Thoracic aorta (tissue), 2 donors: ENCODE measurements around the gene DENND1B. TPM values are rescaled to one million over a fixed set of nuclear protein-coding genes. Genes with fewer than 3 reads are reported as not detected.
"Not testable (repeated sequence)": the region's sequence is repeated elsewhere in the genome, so short reads cannot be mapped to it uniquely, and the experiment has no call there.

Experiments
- ATAC-seq: fragments of 150-250 bp; one replicate; pipeline ENCODE4 v1.8.0; 2017; ENCODE audit warnings: low read depth; ENCODE audit not compliant: insufficient number of reproducible peaks, low FRiP score
- DNase-seq: peaks from one replicate; pipeline ENCODE4 v3.0.0-alpha.2; 2020; ENCODE audit warnings: low spot score
- H3K27ac ChIP-seq, 2 donors: fragments of 200-600 bp; sonication (generic); 1 replicate in 1 of 2; 2 replicates in 1 of 2; pipeline ENCODE4 v1.5.1; 2016; ENCODE audit warnings: mild to moderate bottlenecking in 2 of 2, moderate library complexity in 2 of 2
- H3K27me3 ChIP-seq: fragments of 200-600 bp; sonication (generic); replicated peaks from 2 replicates; pipeline ENCODE4 v1.6.0; 2016; ENCODE audit warnings: mild to moderate bottlenecking; ENCODE audit not compliant: insufficient read depth
- H3K36me3 ChIP-seq: fragments of 200-600 bp; sonication (generic); one replicate; pipeline ENCODE4 v1.5.1; 2016
- H3K4me1 ChIP-seq, 2 donors: fragments of 200-600 bp; sonication (generic); 1 replicate in 1 of 2; 2 replicates in 1 of 2; pipeline versions ENCODE4 v1.5.1 to v1.6.0; 2016; ENCODE audit warnings: low read depth in 2 of 2, mild to moderate bottlenecking in 1 of 2; ENCODE audit not compliant: control insufficient read depth in 1 of 2
- H3K4me3 ChIP-seq: fragments of 200-600 bp; sonication (generic); 2 replicates; pipeline ENCODE4 v1.5.1; 2016; ENCODE audit warnings: mild to moderate bottlenecking
- H3K9me3 ChIP-seq: fragments of 200-600 bp; sonication (generic); 2 replicates; pipeline ENCODE4 v1.5.1; 2016
- CTCF ChIP-seq: fragments of 200-600 bp; sonication (generic); IDR thresholded peaks from one replicate; pipeline ENCODE4 v1.5.1; 2019; ENCODE audit warnings: antibody characterized with exemption
- total RNA-seq, 2 donors: library from RNA; depleted of rRNA; stranded (reverse); fragments of >200 nt; gene quantifications; one replicate each; pipeline versions ENCODE4 v1.1.0 to v1.2.3, GENCODE V29; 2016

DENND1B gene
- total RNA-seq, 2 donors from 2014 or later: 9.6 to 17.2 TPM

- TF ChIP-seq CTCF: no peak
- ATAC-seq: no peak
- H3K4me1 ChIP-seq: no peaks in the 10 kb centered on the region
- H3K27me3 ChIP-seq: no peaks in the 10 kb centered on the region
- H3K27ac ChIP-seq: no peak overlapping the region
- peaks cover 3% of the 10 kb centered on the region for H3K36me3 ChIP-seq
- H3K4me3 ChIP-seq: no peak overlapping the region
- H3K9me3 ChIP-seq: peaks cover 8% of the 10 kb centered on the region
- DNase-seq: no peak
Measured at GRCh38 chr1:197725044-197725443, 50.2 kb downstream of the DENND1B start.

GRCh38 chr1:197715806-197716205, 59.5 kb downstream of the DENND1B start:
- no peak for ATAC-seq
- H3K4me3 ChIP-seq: no peak overlapping the region

GRCh38 chr1:197706601-197707000, 68.7 kb downstream of the DENND1B start:
- no peak for DNase-seq
- Histone ChIP-seq H3K36me3 (no peaks in the 10 kb centered on the region), H3K27ac (no peak overlapping the region), H3K4me3 (no peak overlapping the region), H3K9me3 (no peaks in the 10 kb centered on the region), H3K4me1 (no peaks in the 10 kb centered on the region), H3K27me3 (no peaks in the 10 kb centered on the region)
- no peak for ATAC-seq
- no peak for TF ChIP-seq CTCF

More at GRCh38 chr1:197715806-197716205, 59.5 kb downstream of the DENND1B start:
- no peak for TF ChIP-seq CTCF
- Histone ChIP-seq H3K27me3 (no peaks in the 10 kb centered on the region), H3K9me3 (no peaks in the 10 kb centered on the region), H3K27ac (no peak overlapping the region), H3K36me3 (no peaks in the 10 kb centered on the region), H3K4me1 (no peaks in the 10 kb centered on the region)
- no peak for DNase-seq

- DNase-seq: no peak
- Histone ChIP-seq H3K27me3 (no peaks in the 10 kb centered on the region), H3K36me3 (no peaks in the 10 kb centered on the region), H3K9me3 (no peaks in the 10 kb centered on the region), H3K4me1 (no peaks in the 10 kb centered on the region), H3K4me3 (no peak overlapping the region), H3K27ac (no peak overlapping the region)
- ATAC-seq: no peak
- TF ChIP-seq CTCF: no peak
Measured at GRCh38 chr1:197705941-197706340, 69.3 kb downstream of the DENND1B start.

- H3K9me3 ChIP-seq, H3K4me1 ChIP-seq, ATAC-seq, H3K36me3 ChIP-seq, H3K27me3 ChIP-seq, DNase-seq, H3K27ac ChIP-seq, H3K4me3 ChIP-seq: not testable (repeated sequence)
Measured at GRCh38 chr1:197700688-197701087, 74.6 kb downstream of the DENND1B start.

GRCh38 chr1:197696372-197696771, 78.9 kb downstream of the DENND1B start:
- Histone ChIP-seq H3K4me1 (peaks cover 0 to 9% of the 10 kb centered on the region in 2 donors), H3K27me3 (no peaks in the 10 kb centered on the region), H3K27ac (no peak overlapping the region), H3K36me3 (no peaks in the 10 kb centered on the region), H3K4me3 (no peak overlapping the region), H3K9me3 (no peaks in the 10 kb centered on the region)
- no peak for TF ChIP-seq CTCF
- ATAC-seq: no peak
- no peak for DNase-seq
